Right lobe of liver (tissue), 6 donors: Measurements from ENCODE around the gene SRPRB. TPM values are rescaled to one million over a fixed set of nuclear protein-coding genes. Genes with fewer than 3 reads are reported as not detected.
A peak's percentile ranks its signal among the peaks of the same experiment; 100 is the strongest.

Experiments used
- ATAC-seq, 4 donors: fragments of 200-7000 bp; cut with Tn5 transposase; one replicate each; pipeline ENCODE4 v1.9.1; 2020; ENCODE audit warnings: mild to moderate bottlenecking in 4 of 4, moderate library complexity in 4 of 4
- DNase-seq, 3 donors: peaks; one replicate each; pipeline ENCODE4 v3.0.0-alpha.2; 2020
- H3K27ac ChIP-seq, 3 donors: fragments of 200-600 bp; one replicate each; pipeline ENCODE4 v1.8.0; 2022
- H3K27me3 ChIP-seq, 2 donors: fragments of 200-600 bp; one replicate each; pipeline ENCODE4 v1.8.0; 2022
- H3K36me3 ChIP-seq, 4 donors: fragments of 200-600 bp; sonication (generic) in 1 of 4; one replicate each; pipeline versions ENCODE4 v1.5.1 to v1.8.0; 2017 to 2022; ENCODE audit warnings: control low read depth in 1 of 4
- H3K4me1 ChIP-seq, 4 donors: fragments of 200-600 bp; sonication (generic) in 1 of 4; one replicate each; pipeline versions ENCODE4 v1.5.1 to v1.8.0; 2017 to 2022; ENCODE audit warnings: control low read depth in 1 of 4
- H3K4me3 ChIP-seq, 3 donors: fragments of 200-600 bp; one replicate each; pipeline ENCODE4 v1.8.0; 2022
- H3K9me3 ChIP-seq, 4 donors: fragments of 200-600 bp; sonication (generic) in 1 of 4; one replicate each; pipeline versions ENCODE4 v1.5.1 to v1.8.0; 2017 to 2022; ENCODE audit warnings: control low read depth in 1 of 4
- CTCF ChIP-seq, 4 donors: fragments of 200-600 bp in 3 of 4; fragments of 450-650 bp in 1 of 4; IDR thresholded peaks; one replicate each; pipeline versions ENCODE4 v1.5.1 to v1.8.0; 2016 to 2022; ENCODE audit warnings: antibody characterized with exemption in 4 of 4, mild to moderate bottlenecking in 2 of 4
- POLR2A ChIP-seq: fragments of 450-650 bp; IDR thresholded peaks from one replicate; pipeline ENCODE4 v1.6.1; 2017; ENCODE audit warnings: antibody characterized with exemption, mild to moderate bottlenecking
- whole genome bisulfite sequencing: methylation state at CpG from one replicate; pipeline ENCODE4 v1.1.6; 2018; ENCODE audit warnings: low coverage, low lambda C conversion rate; ENCODE audit not compliant: insufficient coverage; ENCODE audit errors: missing lambda C conversion rate; 5-methylcytosine and 5-hydroxymethylcytosine counted together
- intact Hi-C, 2 donors: fragments of 100-400 bp; cut with DNase I; formaldehyde crosslinking; loops; one replicate each; pipeline versions ENCODE4 v1.11.2 to v1.14.1; 2022
- total RNA-seq, 6 experiments: library from RNA; depleted of rRNA in 2 of 6; stranded (reverse); fragments of >200 nt in 2 of 6; fragmentation: NEBNext Ultra II Directional in 3 of 6; extraction: Animal tissue kit (Norgen Biotek cat#: 25700) in 3 of 6; gene quantifications; one replicate each; pipeline versions ENCODE4 v1.1.0 to v1.2.4, GENCODE V29; 2016 to 2023
- donor health status: DM: no; HTN: yes; CAD: no.
- donor health status: DM: no; HTN: no; CAD: no.
- donor health status: DM: no; HTN: no; CAD: no.
- donor health status: DM: no; HTN: yes; CAD: no.
- donor health status: DM: no; HTN: yes; CAD: no.

The SRPRB gene
- total RNA-seq, 6 experiments from 2014 or later = 48.1 to 78.5 (median 56.4) TPM

- peaks cover 3 to 51% (median 30%) of the 10 kb centered on the region in 4 donors for H3K36me3 ChIP-seq
- H3K27me3 ChIP-seq = no peaks in the 10 kb centered on the region
- no peaks in the 10 kb centered on the region for H3K4me1 ChIP-seq
- H3K27ac ChIP-seq = no peak overlapping the region
- TF ChIP-seq POLR2A (no peak), CTCF (IDR thresholded peaks at IDR 0.05) (no peak)
- 100% methylated on average over 3 of the region's 3 CpGs for WGBS
- intact Hi-C loops = no loop called here
- no peaks in the 10 kb centered on the region for H3K9me3 ChIP-seq
- no peak for DNase-seq
- H3K4me3 ChIP-seq = no peak overlapping the region
- no peak for ATAC-seq
Observed at GRCh38 chr3:133820889-133821675, 15.5 kb downstream of the SRPRB start.

- no peak overlapping the region for H3K27ac ChIP-seq
- ATAC-seq (peak in 2 of 4 donors; percentile 57 to 89), DNase-seq (peak; percentile 38 to 73 (median 70))
- TF ChIP-seq POLR2A (no peak), CTCF (IDR thresholded peaks at IDR 0.05) (peak in 2 of 4 donors; percentile 45 to 49)
- intact Hi-C loops = no loop called here
- H3K9me3 ChIP-seq = no peaks in the 10 kb centered on the region
- WGBS = 92% methylated on average over 2 of the region's 8 CpGs
- no peaks in the 10 kb centered on the region for H3K27me3 ChIP-seq
- no peak overlapping the region for H3K4me3 ChIP-seq
- peaks cover 3 to 44% (median 26%) of the 10 kb centered on the region in 4 donors for H3K36me3 ChIP-seq
- no peaks in the 10 kb centered on the region for H3K4me1 ChIP-seq
Observed at GRCh38 chr3:133821767-133822638, 16.4 kb downstream of the SRPRB start.

GRCh38 chr3:133824961-133825485 is 19.4 kb downstream of the SRPRB start:
- intact Hi-C loops = no loop called here
- Histone ChIP-seq H3K4me1 (no peaks in the 10 kb centered on the region), H3K27me3 (no peaks in the 10 kb centered on the region), H3K9me3 (no peaks in the 10 kb centered on the region), H3K36me3 (peaks cover 0 to 23% (median 10%) of the 10 kb centered on the region in 4 donors), H3K27ac (no peak overlapping the region), H3K4me3 (no peak overlapping the region)
- TF ChIP-seq CTCF (IDR thresholded peaks at IDR 0.05) = no peak
- no peak for TF ChIP-seq POLR2A
- WGBS = 75% methylated on average over 6 of the region's 8 CpGs
- DNase-seq = no peak
- no peak for ATAC-seq

GRCh38 chr3:133825969-133826727 is 20.5 kb downstream of the SRPRB start:
- intact Hi-C loops = no loop called here
- WGBS = 87% methylated on average over 6 of the region's 12 CpGs
- Histone ChIP-seq H3K4me1 (no peaks in the 10 kb centered on the region), H3K27me3 (no peaks in the 10 kb centered on the region), H3K4me3 (no peak overlapping the region), H3K36me3 (peaks cover 0 to 13% (median 3%) of the 10 kb centered on the region in 4 donors), H3K9me3 (no peaks in the 10 kb centered on the region), H3K27ac (no peak overlapping the region)
- TF ChIP-seq CTCF (IDR thresholded peaks at IDR 0.05) = no peak
- no peak for TF ChIP-seq POLR2A
- DNase-seq = no peak
- ATAC-seq = no peak
